ENCODE data around the gene DAGLA.
A peak's percentile ranks its signal among the peaks of the same experiment; 100 is the strongest.
"Not testable (repeated sequence)": the region's sequence is repeated elsewhere in the genome, so short reads cannot be mapped to it uniquely, and the experiment has no call there.

DAGLA gene

GRCh38 chr11:61660997-61661396, 19.2 kb upstream of the DAGLA start:
- not testable (repeated sequence) for DNase-seq

GRCh38 chr11:61666684-61667297, 13.4 kb upstream of the DAGLA start:
- no peak for DNase-seq

- no peak for DNase-seq
Observed at GRCh38 chr11:61667684-61668305, 12.4 kb upstream of the DAGLA start.

- DNase-seq: no peak
Observed at GRCh38 chr11:61669417-61669816, 10.8 kb upstream of the DAGLA start.

- no peak for DNase-seq
Observed at GRCh38 chr11:61670626-61671025, 9.6 kb upstream of the DAGLA start.

- DNase-seq: peak; percentile 30
Observed at GRCh38 chr11:61671527-61671926, 8.7 kb upstream of the DAGLA start.

GRCh38 chr11:61673946-61674467, 6.2 kb upstream of the DAGLA start:
- not testable (repeated sequence) for DNase-seq

GRCh38 chr11:61675826-61676225, 4.4 kb upstream of the DAGLA start:
- DNase-seq: no peak

GRCh38 chr11:61679296-61679695, 895 bp upstream of the DAGLA start:
- no peak for DNase-seq

GRCh38 chr11:61680622-61681221, 531 bp downstream of the DAGLA start:
- DNase-seq: no peak

GRCh38 chr11:61682093-61682732, 2.0 kb downstream of the DAGLA start:
- peak; percentile 43 for DNase-seq

- no peak for DNase-seq
Observed at GRCh38 chr11:61682906-61683675, 2.9 kb downstream of the DAGLA start.

GRCh38 chr11:61683961-61684869, 4.0 kb downstream of the DAGLA start:
- no peak for DNase-seq

GRCh38 chr11:61684870-61685616, 4.9 kb downstream of the DAGLA start:
- DNase-seq: no peak

GRCh38 chr11:61685617-61685967, 5.4 kb downstream of the DAGLA start:
- no peak for DNase-seq

GRCh38 chr11:61686066-61686465, 5.9 kb downstream of the DAGLA start:
- no peak for DNase-seq

GRCh38 chr11:61686469-61686868, 6.3 kb downstream of the DAGLA start:
- DNase-seq: no peak

GRCh38 chr11:61687420-61687819, 7.2 kb downstream of the DAGLA start:
- DNase-seq: no peak

- DNase-seq: no peak
Observed at GRCh38 chr11:61688365-61689163, 8.4 kb downstream of the DAGLA start.

GRCh38 chr11:61689164-61689496, 8.9 kb downstream of the DAGLA start:
- no peak for DNase-seq

Data from NCI-H510A (cell line).